K562 (cell line): ENCODE measurements around the gene ZNF213. TPM values are rescaled to one million over a fixed set of nuclear protein-coding genes. Genes with fewer than 3 reads are reported as not detected.

Experiments
- ARID2 ChIP-seq: fragments of 450-650 bp; IDR thresholded peaks from 2 replicates; pipeline ENCODE4 v1.6.1; 2017; ENCODE audit warnings: antibody characterized with exemption, mild to moderate bottlenecking
- EP400 ChIP-seq: fragments of 450-650 bp; IDR thresholded peaks from 2 replicates; pipeline ENCODE4 v1.6.1; 2017; ENCODE audit warnings: antibody characterized with exemption, mild to moderate bottlenecking, moderate library complexity
- EWSR1 ChIP-seq: fragments of 450-650 bp; IDR thresholded peaks from 2 replicates; pipeline ENCODE4 v1.6.1; 2018; ENCODE audit warnings: borderline replicate concordance, mild to moderate bottlenecking, low read depth, moderate library complexity; ENCODE audit not compliant: partially characterized antibody
- FOXM1 ChIP-seq, 2 experiments: fragments of 450-650 bp in 1 of 2; sonication (generic) in 1 of 2; formaldehyde crosslinking in 1 of 2; IDR thresholded peaks; 2 replicates each; pipeline versions ENCODE4 v1.6.1 to v1.9.0; 2017 to 2022; ENCODE audit warnings: low read depth in 2 of 2, mild to moderate bottlenecking in 2 of 2, missing genetic modification reagents in 1 of 2, moderate library complexity in 1 of 2
- FOXP1 ChIP-seq: sonication (generic); formaldehyde crosslinking; IDR thresholded peaks from 2 replicates; pipeline ENCODE4 v1.8.0; 2022; ENCODE audit warnings: mild to moderate bottlenecking, missing genetic modification reagents
- HDAC6 ChIP-seq: IDR thresholded peaks from 2 replicates; pipeline ENCODE4 v1.6.1; 2012; ENCODE audit warnings: low read depth, mild to moderate bottlenecking, control low read depth, inconsistent platforms, low read length, moderate library complexity
- KDM1A ChIP-seq, 2 experiments: fragments of 450-650 bp; IDR thresholded peaks; 2 replicates each; pipeline ENCODE4 v1.6.1; 2016; ENCODE audit warnings: mild to moderate bottlenecking in 2 of 2
- NFYB ChIP-seq: IDR thresholded peaks from 2 replicates; pipeline ENCODE4 v1.6.1; 2011; ENCODE audit warnings: mild to moderate bottlenecking, moderate library complexity; ENCODE audit not compliant: insufficient read length; ENCODE audit errors: extremely low read depth
- RBM15 ChIP-seq: fragments of 200-400 bp; formaldehyde crosslinking; IDR thresholded peaks from 2 replicates; pipeline ENCODE4 v1.6.1; 2018; ENCODE audit warnings: mild to moderate bottlenecking, low read length, moderate library complexity; ENCODE audit not compliant: insufficient read depth
- SMAD4 ChIP-seq: fragments of 250-450 bp; sonication (Bioruptor Pico); conservative IDR thresholded peaks from 2 replicates; pipeline ENCODE4 v1.8.0; 2021; ENCODE audit warnings: inconsistent platforms, mild to moderate bottlenecking, moderate library complexity
- TAL1 ChIP-seq: fragments of 450-650 bp; IDR thresholded peaks from 2 replicates; pipeline ENCODE4 v1.6.1; 2016; ENCODE audit warnings: mild to moderate bottlenecking
- THAP12 ChIP-seq: fragments of 250-450 bp; sonication (Bioruptor Pico); IDR thresholded peaks from 2 replicates; pipeline ENCODE4 v1.9.0; 2021; ENCODE audit warnings: mild to moderate bottlenecking, inconsistent platforms
- ZBTB34 ChIP-seq: fragments of 250-450 bp; sonication (Bioruptor Pico); IDR thresholded peaks from 2 replicates; pipeline ENCODE4 v1.8.0; 2021; ENCODE audit warnings: mild to moderate bottlenecking, moderate library complexity
- ZNF165 ChIP-seq: fragments of 250-450 bp; sonication (Bioruptor Pico); IDR thresholded peaks from 2 replicates; pipeline ENCODE4 v1.4.0; 2020; ENCODE audit warnings: borderline replicate concordance
- ZNF444 ChIP-seq: fragments of 250-450 bp; sonication (Bioruptor Pico); IDR thresholded peaks from 2 replicates; pipeline ENCODE4 v1.4.0; 2020; ENCODE audit warnings: mild to moderate bottlenecking, moderate library complexity
- ZNF766 ChIP-seq: fragments of 200-800 bp; sonication (Bioruptor generic); conservative IDR thresholded peaks from 2 replicates; pipeline ENCODE4 v1.6.1; 2016; ENCODE audit warnings: missing genetic modification characterization, missing compliant biosample characterization
- polyA plus RNA-seq, 8 experiments: library from polyadenylated mRNA; depleted of rRNA in 4 of 8; stranded (reverse) in 5 of 8; unstranded in 3 of 8; fragments of >200 nt; fragmentation: Nextera tagmentation in 2 of 8; fragmentation: Illumina TruSeq in 1 of 8; extraction: Ambion mirVana in 2 of 8; extraction: Trizol in 1 of 8; gene quantifications; 2 replicates each; pipeline versions ENCODE4 v1.2.1 to v1.2.3, GENCODE V29; 2011 to 2014; ENCODE audit warnings: inconsistent platforms in 1 of 8, missing spikeins in 1 of 8
- total RNA-seq, 7 experiments: library from RNA; depleted of rRNA in 6 of 7; stranded (reverse); fragments of >200 nt in 6 of 7; fragmentation: Illumina TruSeq in 2 of 7; extraction: Trizol in 2 of 7; gene quantifications; 2 replicates each; pipeline versions ENCODE4 v1.2.1 to v1.2.3, GENCODE V29; 2011 to 2021; ENCODE audit warnings: low replicate concordance in 1 of 7
- TF ChIP-seq, protein P1 (sequence below): sonication (generic); formaldehyde crosslinking; IDR thresholded peaks from 2 replicates; pipeline ENCODE4 v1.8.0; 2023; ENCODE audit warnings: mild to moderate bottlenecking, missing genetic modification reagents
- TF ChIP-seq, protein P2 (sequence below): fragments of 450-650 bp; conservative IDR thresholded peaks from 2 replicates; pipeline ENCODE4 v1.6.1; 2016; ENCODE audit warnings: missing genetic modification characterization, low read depth, mild to moderate bottlenecking, missing compliant biosample characterization, moderate library complexity

ZNF213 gene
- total and polyA plus RNA-seq, 9 of the 15 experiments (the other 6 are each of a cell fraction or from before 2014, with no cell fraction given), result 0.49 to 10.0 (median 1.8) TPM

GRCh38 chr16:3182608-3183444 lies 48.0 kb downstream of the ZNF213 start (continued):
- TF ChIP-seq, protein P1, sequence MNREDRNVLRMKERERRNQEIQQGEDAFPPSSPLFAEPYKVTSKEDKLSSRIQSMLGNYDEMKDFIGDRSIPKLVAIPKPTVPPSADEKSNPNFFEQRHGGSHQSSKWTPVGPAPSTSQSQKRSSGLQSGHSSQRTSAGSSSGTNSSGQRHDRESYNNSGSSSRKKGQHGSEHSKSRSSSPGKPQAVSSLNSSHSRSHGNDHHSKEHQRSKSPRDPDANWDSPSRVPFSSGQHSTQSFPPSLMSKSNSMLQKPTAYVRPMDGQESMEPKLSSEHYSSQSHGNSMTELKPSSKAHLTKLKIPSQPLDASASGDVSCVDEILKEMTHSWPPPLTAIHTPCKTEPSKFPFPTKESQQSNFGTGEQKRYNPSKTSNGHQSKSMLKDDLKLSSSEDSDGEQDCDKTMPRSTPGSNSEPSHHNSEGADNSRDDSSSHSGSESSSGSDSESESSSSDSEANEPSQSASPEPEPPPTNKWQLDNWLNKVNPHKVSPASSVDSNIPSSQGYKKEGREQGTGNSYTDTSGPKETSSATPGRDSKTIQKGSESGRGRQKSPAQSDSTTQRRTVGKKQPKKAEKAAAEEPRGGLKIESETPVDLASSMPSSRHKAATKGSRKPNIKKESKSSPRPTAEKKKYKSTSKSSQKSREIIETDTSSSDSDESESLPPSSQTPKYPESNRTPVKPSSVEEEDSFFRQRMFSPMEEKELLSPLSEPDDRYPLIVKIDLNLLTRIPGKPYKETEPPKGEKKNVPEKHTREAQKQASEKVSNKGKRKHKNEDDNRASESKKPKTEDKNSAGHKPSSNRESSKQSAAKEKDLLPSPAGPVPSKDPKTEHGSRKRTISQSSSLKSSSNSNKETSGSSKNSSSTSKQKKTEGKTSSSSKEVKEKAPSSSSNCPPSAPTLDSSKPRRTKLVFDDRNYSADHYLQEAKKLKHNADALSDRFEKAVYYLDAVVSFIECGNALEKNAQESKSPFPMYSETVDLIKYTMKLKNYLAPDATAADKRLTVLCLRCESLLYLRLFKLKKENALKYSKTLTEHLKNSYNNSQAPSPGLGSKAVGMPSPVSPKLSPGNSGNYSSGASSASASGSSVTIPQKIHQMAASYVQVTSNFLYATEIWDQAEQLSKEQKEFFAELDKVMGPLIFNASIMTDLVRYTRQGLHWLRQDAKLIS (CRISPR knock-in tag), result no peak
- TF ChIP-seq TAL1 (no peak), FOXM1 (IDR thresholded peaks at IDR 0.05; ENCODE audit: low read depth) (no peak), FOXM1 (CRISPR knock-in tag; IDR thresholded peaks at IDR 0.05; ENCODE audit: low read depth) (no peak; the same call in 1 of the 2 replicates), FOXP1 (CRISPR knock-in tag) (0 out of 2 replicates have a peak, but pooled peaks have one; percentile 76), RBM15 (no peak), SMAD4 (CRISPR knock-in tag) (no peak), ZNF766 (CRISPR knock-in tag) (no peak), ZBTB34 (CRISPR knock-in tag) (no peak), EWSR1 (no peak), NFYB (no peak), THAP12 (CRISPR knock-in tag) (no peak), ZNF165 (CRISPR knock-in tag) (no peak), ARID2 (no peak), EP400 (peak; percentile 50; the same call in 1 of the 2 replicates), KDM1A (IDR thresholded peaks at IDR 0.05) (peak in 1 of 2 experiments; percentile 14; a peak in 1 of 4 replicates), HDAC6 (no peak), ZNF444 (CRISPR knock-in tag) (no peak)
- TF ChIP-seq, protein P2, sequence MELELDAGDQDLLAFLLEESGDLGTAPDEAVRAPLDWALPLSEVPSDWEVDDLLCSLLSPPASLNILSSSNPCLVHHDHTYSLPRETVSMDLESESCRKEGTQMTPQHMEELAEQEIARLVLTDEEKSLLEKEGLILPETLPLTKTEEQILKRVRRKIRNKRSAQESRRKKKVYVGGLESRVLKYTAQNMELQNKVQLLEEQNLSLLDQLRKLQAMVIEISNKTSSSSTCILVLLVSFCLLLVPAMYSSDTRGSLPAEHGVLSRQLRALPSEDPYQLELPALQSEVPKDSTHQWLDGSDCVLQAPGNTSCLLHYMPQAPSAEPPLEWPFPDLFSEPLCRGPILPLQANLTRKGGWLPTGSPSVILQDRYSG (tag), result no peak
